ENCODE data around the gene ZNF468. TPM values are rescaled to one million over a fixed set of nuclear protein-coding genes. Genes with fewer than 3 reads are reported as not detected.
"Not testable (repeated sequence)": the region's sequence is repeated elsewhere in the genome, so short reads cannot be mapped to it uniquely, and the experiment has no call there.

Gene ZNF468
- total RNA-seq, 4 donors from 2014 or later: 2.6 to 5.9 (median 3.5) TPM

- intact Hi-C loops (cut with DNase I; ENCODE audit: low total_unique reads): no loop called here
- DNase-seq (no peak), ATAC-seq (no peak)
- H3K9me3 ChIP-seq: no peaks in the 10 kb centered on the region
- in situ Hi-C loops (cut with MboI; ENCODE audit: low sequenced_read_pairs in 4 of 4): no loop called here
- TF ChIP-seq CTCF (IDR thresholded peaks at IDR 0.05 in 4 of 5, conservative IDR thresholded peaks at IDR 0.05 in 1 of 5): no peak
- TF ChIP-seq POLR2A (IDR thresholded peaks at IDR 0.05): no peak
- H3K4me1 ChIP-seq: no peaks in the 10 kb centered on the region
- no peaks in the 10 kb centered on the region for H3K27me3 ChIP-seq
- H3K36me3 ChIP-seq: peaks cover 0 to 74% of the 10 kb centered on the region in 2 donors
- H3K27ac ChIP-seq: no peak overlapping the region
- no peak overlapping the region for H3K4me3 ChIP-seq
Measured at GRCh38 chr19:52889076-52889475, 31.7 kb upstream of the ZNF468 start.

- Histone ChIP-seq H3K36me3 (peaks cover 19 to 82% of the 10 kb centered on the region in 2 donors), H3K4me1 (no peaks in the 10 kb centered on the region), H3K27me3 (no peaks in the 10 kb centered on the region), H3K4me3 (peak overlapping the region in 1 of 4 donors; percentile 38), H3K27ac (no peak overlapping the region), H3K9me3 (peaks cover 0 to 19% (median 6%) of the 10 kb centered on the region in 3 donors)
- in situ Hi-C loops (cut with MboI; ENCODE audit: low sequenced_read_pairs in 4 of 4): no loop called here
- ATAC-seq (no peak), DNase-seq (no peak)
- TF ChIP-seq POLR2A (IDR thresholded peaks at IDR 0.05) (no peak), CTCF (IDR thresholded peaks at IDR 0.05 in 4 of 5, conservative IDR thresholded peaks at IDR 0.05 in 1 of 5) (no peak)
- intact Hi-C loops (cut with DNase I; ENCODE audit: low total_unique reads): no loop called here
Measured at GRCh38 chr19:52880895-52881389, 23.5 kb upstream of the ZNF468 start.

DNA sequence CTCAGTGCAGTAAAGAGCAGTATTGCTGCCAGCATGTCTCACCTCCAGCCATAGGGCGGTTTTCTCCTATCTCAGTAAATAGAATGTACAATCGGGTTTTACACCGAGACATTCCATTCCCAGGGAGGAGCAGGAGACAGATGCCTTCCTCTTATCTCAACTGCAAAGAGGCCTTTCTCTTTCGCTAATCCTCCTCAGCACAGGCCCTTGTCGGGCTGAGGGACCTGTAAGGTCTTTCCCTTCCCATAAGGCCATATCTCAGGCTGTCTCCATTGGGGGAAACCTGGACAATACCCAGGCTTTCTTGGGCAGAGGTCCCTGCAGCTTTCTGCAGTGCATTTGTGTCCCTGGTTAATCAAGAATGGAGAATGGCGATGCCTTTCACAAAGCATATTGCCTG, 15.6 kb upstream of the ZNF468 start:
- H3K27ac ChIP-seq; in situ Hi-C loops (cut with MboI; ENCODE audit: low sequenced_read_pairs in 4 of 4); H3K4me3 ChIP-seq; H3K9me3 ChIP-seq; H3K36me3 ChIP-seq; ATAC-seq; H3K27me3 ChIP-seq; H3K4me1 ChIP-seq; intact Hi-C loops (cut with DNase I; ENCODE audit: low total_unique reads); DNase-seq: not testable (repeated sequence)

DNA sequence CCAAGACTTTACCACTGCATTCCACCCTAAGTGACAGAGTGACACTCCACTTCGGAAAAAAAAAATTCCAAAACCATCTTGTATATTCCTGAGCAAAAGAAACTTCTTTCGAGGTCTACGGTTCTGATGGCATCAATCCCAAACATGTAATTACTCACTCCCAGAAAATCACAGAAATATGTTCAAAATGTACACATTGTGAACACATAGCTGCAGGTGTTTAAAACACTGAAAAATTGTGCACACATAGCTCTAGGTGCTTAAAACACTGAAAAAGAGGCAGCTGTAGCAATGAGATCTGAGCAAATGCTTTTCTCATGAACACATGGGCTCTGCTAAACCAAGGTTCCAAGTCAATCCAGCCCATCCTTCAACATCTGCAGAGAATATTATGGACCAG, 14.0 kb upstream of the ZNF468 start:
- DNase-seq (no peak), ATAC-seq (no peak)
- Histone ChIP-seq H3K36me3 (no peaks in the 10 kb centered on the region), H3K9me3 (no peaks in the 10 kb centered on the region), H3K4me1 (no peaks in the 10 kb centered on the region), H3K27ac (no peak overlapping the region), H3K4me3 (no peak overlapping the region), H3K27me3 (no peaks in the 10 kb centered on the region)
- intact Hi-C loops (cut with DNase I; ENCODE audit: low total_unique reads): no loop called here
- in situ Hi-C loops (cut with MboI; ENCODE audit: low sequenced_read_pairs in 4 of 4): no loop called here
- TF ChIP-seq CTCF (IDR thresholded peaks at IDR 0.05 in 4 of 5, conservative IDR thresholded peaks at IDR 0.05 in 1 of 5): no peak
- TF ChIP-seq POLR2A (IDR thresholded peaks at IDR 0.05): no peak

- H3K9me3 ChIP-seq; in situ Hi-C loops (cut with MboI; ENCODE audit: low sequenced_read_pairs in 4 of 4); H3K27me3 ChIP-seq; H3K4me3 ChIP-seq; intact Hi-C loops (cut with DNase I; ENCODE audit: low total_unique reads); DNase-seq; H3K27ac ChIP-seq; ATAC-seq; H3K4me1 ChIP-seq; H3K36me3 ChIP-seq: not testable (repeated sequence)
Measured at GRCh38 chr19:52868031-52868430, 10.6 kb upstream of the ZNF468 start.

DNA sequence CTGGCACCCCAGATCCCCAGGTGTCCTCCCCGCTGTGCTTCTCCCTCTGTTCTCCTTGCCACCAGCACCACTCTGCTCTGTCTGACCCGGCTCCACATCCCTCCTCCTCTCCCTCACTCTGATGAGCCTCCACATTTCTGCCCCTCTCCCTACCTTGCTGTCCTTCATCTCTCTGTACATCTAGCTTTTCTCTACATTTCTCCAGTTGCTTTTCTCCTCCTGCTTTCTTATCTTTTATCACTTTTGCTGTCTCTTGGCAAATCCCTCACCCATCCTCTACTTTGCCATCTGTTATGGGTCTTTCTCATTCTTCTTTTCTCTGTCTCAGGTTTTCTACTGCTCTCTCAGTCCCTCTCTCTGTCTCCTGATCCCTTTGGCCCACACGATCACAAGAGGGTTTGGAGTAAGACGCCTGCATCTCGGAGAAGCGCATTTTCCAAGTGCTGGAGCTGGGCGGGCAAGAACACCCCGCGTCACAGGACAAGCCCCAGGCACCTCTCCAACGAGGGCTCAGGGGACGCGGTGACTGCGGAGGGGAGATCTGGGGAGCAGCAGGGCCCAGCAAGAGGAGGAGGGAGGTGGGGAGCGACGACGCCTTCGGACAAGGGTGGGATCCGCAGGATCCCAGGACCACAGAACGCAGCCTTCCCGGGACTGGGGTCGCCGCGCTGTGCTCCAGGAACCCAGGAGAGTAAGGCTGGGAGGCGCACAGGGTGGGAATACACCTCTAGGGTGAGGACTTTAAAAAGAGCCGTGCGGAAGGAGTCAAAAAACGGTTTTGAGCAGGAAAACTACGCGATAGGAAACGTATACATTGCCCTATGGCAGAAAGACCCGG, 660 bp downstream of the ZNF468 start:
- DNase-seq; H3K9me3 ChIP-seq; H3K4me1 ChIP-seq; H3K27me3 ChIP-seq; in situ Hi-C loops (cut with MboI; ENCODE audit: low sequenced_read_pairs in 4 of 4): not testable (repeated sequence)
- Histone ChIP-seq H3K27ac (peak overlapping the region; percentile 48 to 65 (median 55)), H3K36me3 (peaks cover 0 to 29% of the 10 kb centered on the region in 2 donors), H3K4me3 (peak overlapping the region; percentile 64 to 85 (median 72))
- ATAC-seq: peak; percentile 4 to 49
- intact Hi-C loops (cut with DNase I; ENCODE audit: low total_unique reads): loop anchor here (2.0 kb wide), 1 partner anchor 40 kb away; the partner anchor contains the start of gene ZNF320

GRCh38 chr19:52847352-52847751, 10.1 kb downstream of the ZNF468 start:
- H3K4me3 ChIP-seq; H3K27me3 ChIP-seq; in situ Hi-C loops (cut with MboI; ENCODE audit: low sequenced_read_pairs in 4 of 4); intact Hi-C loops (cut with DNase I; ENCODE audit: low total_unique reads); DNase-seq; H3K27ac ChIP-seq; H3K9me3 ChIP-seq; H3K4me1 ChIP-seq; ATAC-seq: not testable (repeated sequence)
- peaks cover 0 to 90% of the 10 kb centered on the region in 2 donors for H3K36me3 ChIP-seq

DNA sequence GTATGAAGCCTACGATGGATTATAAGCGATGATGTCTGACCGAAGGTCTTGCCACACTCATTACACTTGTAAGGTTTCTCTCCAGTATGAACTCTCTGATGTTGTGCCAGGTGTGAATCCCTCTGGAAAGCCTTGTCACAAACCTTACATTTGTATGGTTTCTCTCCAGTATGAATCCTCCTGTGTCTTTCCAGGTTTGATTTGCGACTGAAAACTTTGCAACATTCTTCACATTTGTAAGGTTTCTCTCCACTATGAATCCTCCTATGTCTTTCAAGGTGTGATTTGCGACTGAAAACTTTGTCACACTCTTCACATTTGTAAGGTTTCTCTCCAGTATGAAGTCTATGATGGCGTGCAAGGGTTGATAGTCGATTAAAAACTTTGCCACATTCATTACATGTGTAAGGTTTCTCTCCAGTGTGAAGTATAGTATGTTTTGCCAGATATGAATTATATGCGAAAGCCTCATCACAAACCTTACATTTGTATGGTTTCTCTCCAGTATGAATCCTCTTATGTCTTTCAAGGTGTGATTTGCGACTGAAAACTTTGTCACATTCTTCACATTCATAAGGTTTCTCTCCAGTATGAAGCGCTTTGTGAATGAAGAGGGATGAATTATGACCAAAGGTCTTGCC, 16.5 kb downstream of the ZNF468 start:
- DNase-seq; ATAC-seq; intact Hi-C loops (cut with DNase I; ENCODE audit: low total_unique reads); H3K4me3 ChIP-seq; H3K27ac ChIP-seq; H3K27me3 ChIP-seq; H3K4me1 ChIP-seq; in situ Hi-C loops (cut with MboI; ENCODE audit: low sequenced_read_pairs in 4 of 4): not testable (repeated sequence)
- Histone ChIP-seq H3K9me3 (peaks cover 0 to 34% (median 8%) of the 10 kb centered on the region in 3 donors), H3K36me3 (peaks cover 0 to 72% of the 10 kb centered on the region in 2 donors)

Data from gastrocnemius medialis (tissue), 4 donors.